Right lung (tissue), 10 donors: Measurements from ENCODE around the gene ATP23. TPM values are rescaled to one million over a fixed set of nuclear protein-coding genes. Genes with fewer than 3 reads are reported as not detected.

Source experiments
- DNase-seq, 2 donors: peaks; one replicate each; pipeline ENCODE4 v3.0.0-alpha.2; 2013
- long read RNA-seq, 8 donors: transcript quantifications; one replicate each; lab custom pipeline, GENCODE V29; 2026
- polyA plus RNA-seq, 5 donors: library from polyadenylated mRNA; unstranded; fragments of 120-200 nt; gene quantifications; one replicate each; pipeline versions ENCODE4 v1.2.1 to v1.2.3, GENCODE V29; 2013; ENCODE audit warnings: inconsistent platforms in 1 of 5, low replicate concordance in 1 of 5; ENCODE audit not compliant: insufficient read length in 5 of 5, insufficient read depth in 1 of 5

ATP23 gene
- polyA plus RNA-seq = 10 to 100 TPM in 3 of 5 donors, 1 to 10 TPM in 2; 7.2 to 13.9 (median 11.4) TPM
- long read RNA-seq, donor 1, transcript ATP23-201 (6 exons, 1,245 nt) = major isoform, 5 of 5 reads
- long read RNA-seq, donor 1, partial matches to known transcripts = 0 of 5 reads
- long read RNA-seq, donor 1, other reads (novel, unspliced or antisense) = 0 of 5 reads
- long read RNA-seq, donor 2, partial matches to known transcripts = 0 of 2 reads
- long read RNA-seq, donor 2, other reads (novel, unspliced or antisense) = 0 of 2 reads
- long read RNA-seq, donor 3, partial matches to known transcripts = 0 of 1 reads
- long read RNA-seq, donor 3, other reads (novel, unspliced or antisense) = 0 of 1 reads
- long read RNA-seq, donor 4, partial matches to known transcripts = 9 of 13 reads
- long read RNA-seq, donor 4, other reads (novel, unspliced or antisense) = 0 of 13 reads
- long read RNA-seq, donor 5, partial matches to known transcripts = 0 of 3 reads
- long read RNA-seq, donor 5, other reads (novel, unspliced or antisense) = 0 of 3 reads
- long read RNA-seq, donor 6, partial matches to known transcripts = 6 of 9 reads
- long read RNA-seq, donor 6, other reads (novel, unspliced or antisense) = 0 of 9 reads
- long read RNA-seq, donor 7, partial matches to known transcripts = 0 of 2 reads
- long read RNA-seq, donor 7, other reads (novel, unspliced or antisense) = 0 of 2 reads
- long read RNA-seq, donor 8, partial matches to known transcripts = 0 of 4 reads
- long read RNA-seq, donor 8, other reads (novel, unspliced or antisense) = 0 of 4 reads

- DNase-seq = peak; percentile 80 to 87
Measured at GRCh38 chr12:57941165-57941894, at the start of gene ATP23. ATP23 (plus strand) TSS chr12:57941567; CDS start chr12:57941702, 135 bp downstream.

GRCh38 chr12:57892232-57892972 is 49.0 kb upstream of the ATP23 start:
- DNase-seq = no peak

GRCh38 chr12:57893431-57894353 is 47.7 kb upstream of the ATP23 start:
- peak; percentile 97 to 98 for DNase-seq

- no peak for DNase-seq
Measured at GRCh38 chr12:57894399-57895292, 46.7 kb upstream of the ATP23 start.

GRCh38 chr12:57895389-57896114 is 45.8 kb upstream of the ATP23 start:
- DNase-seq = no peak

GRCh38 chr12:57896115-57896433 is 45.3 kb upstream of the ATP23 start:
- DNase-seq = peak; percentile 64 to 74

- DNase-seq = peak; percentile 86 to 87
Measured at GRCh38 chr12:57896434-57897201, 44.7 kb upstream of the ATP23 start.

- DNase-seq = no peak
Measured at GRCh38 chr12:57897286-57897974, 43.9 kb upstream of the ATP23 start.

GRCh38 chr12:57898308-57898970 is 42.9 kb upstream of the ATP23 start:
- no peak for DNase-seq

- no peak for DNase-seq
Measured at GRCh38 chr12:57899010-57899662, 42.2 kb upstream of the ATP23 start.

- DNase-seq = no peak
Measured at GRCh38 chr12:57902478-57902969, 38.8 kb upstream of the ATP23 start.

- no peak for DNase-seq
Measured at GRCh38 chr12:57904426-57904825, 36.9 kb upstream of the ATP23 start.

- DNase-seq = peak; percentile 78 to 86
Measured at GRCh38 chr12:57904848-57905811, 36.2 kb upstream of the ATP23 start.

GRCh38 chr12:57905812-57906475 is 35.4 kb upstream of the ATP23 start:
- DNase-seq = no peak
